NCI-H2107 treated with DMSO at 0.1 percent for 48 hours (cell line): Measurements from ENCODE around the gene RAB9A.
A peak's percentile ranks its signal among the peaks of the same experiment; 100 is the strongest.
"Not testable (repeated sequence)": the region's sequence is repeated elsewhere in the genome, so short reads cannot be mapped to it uniquely, and the experiment has no call there.

Experiments
- DNase-seq: peaks from one replicate; lab custom pipeline; 2025; ENCODE audit not compliant: unreplicated experiment; lab: John Stamatoyannopoulos, UW

The RAB9A gene

GRCh38 chrX:13699183-13699826 is 10.4 kb downstream of the RAB9A start:
- DNase-seq: no peak

GRCh38 chrX:13700380-13700779 is 11.5 kb downstream of the RAB9A start:
- DNase-seq: no peak

- no peak for DNase-seq
These were observed 13.3 kb downstream of the RAB9A start for GRCh38 chrX:13702111-13702789.

- DNase-seq: no peak
These were observed 14.2 kb downstream of the RAB9A start for GRCh38 chrX:13703135-13703534.

- DNase-seq: no peak
These were observed 14.7 kb downstream of the RAB9A start for GRCh38 chrX:13703589-13703988.

- DNase-seq: no peak
These were observed 22.2 kb downstream of the RAB9A start for GRCh38 chrX:13711141-13711540.

GRCh38 chrX:13716455-13716854 is 27.5 kb downstream of the RAB9A start:
- no peak for DNase-seq

GRCh38 chrX:13716905-13717304 is 28.0 kb downstream of the RAB9A start:
- no peak for DNase-seq

- DNase-seq: no peak
These were observed 29.0 kb downstream of the RAB9A start for GRCh38 chrX:13717700-13718472.

- DNase-seq: no peak
These were observed 30.4 kb downstream of the RAB9A start for GRCh38 chrX:13719192-13719856.

- peak; percentile 39 for DNase-seq
These were observed 32.4 kb downstream of the RAB9A start for GRCh38 chrX:13721371-13721770.

- peak; percentile 72 for DNase-seq
These were observed 33.0 kb downstream of the RAB9A start for GRCh38 chrX:13721819-13722519.

GRCh38 chrX:13724878-13725277 is 36.0 kb downstream of the RAB9A start:
- DNase-seq: not testable (repeated sequence)

- DNase-seq: not testable (repeated sequence)
These were observed 37.7 kb downstream of the RAB9A start for GRCh38 chrX:13726583-13726982.

- not testable (repeated sequence) for DNase-seq
These were observed 41.6 kb downstream of the RAB9A start for GRCh38 chrX:13730523-13730922.

- no peak for DNase-seq
These were observed 43.5 kb downstream of the RAB9A start for GRCh38 chrX:13732246-13733067.

GRCh38 chrX:13733506-13733905 is 44.6 kb downstream of the RAB9A start:
- DNase-seq: no peak

GRCh38 chrX:13734278-13735172 is 45.6 kb downstream of the RAB9A start, which contains the start of the genes OFD1 and TRAPPC2:
Gene OFD1 (plus strand): TSS chrX:13734748. CDS start chrX:13735072, 324 bp downstream.
Gene TRAPPC2 (minus strand): TSS chrX:13734620. CDS start chrX:13719963, 14,657 bp downstream.
- DNase-seq: peak; percentile 95

- no peak for DNase-seq
These were observed 52.8 kb downstream of the RAB9A start for GRCh38 chrX:13741695-13742094.
